Esophagus squamous epithelium (tissue), 5 donors: ENCODE results near the gene CCDC40. TPM values are rescaled to one million over a fixed set of nuclear protein-coding genes. Genes with fewer than 3 reads are reported as not detected.

Experiments used
- DNase-seq: peaks from one replicate; lab custom pipeline; 2025; lab: John Stamatoyannopoulos, UW
- H3K27ac ChIP-seq, 4 donors: fragments of 200-600 bp; sonication (generic); one replicate each; pipeline ENCODE4 v1.5.1; 2016 to 2019; ENCODE audit warnings: mild to moderate bottlenecking in 1 of 4
- H3K27me3 ChIP-seq, 4 donors: fragments of 200-600 bp; sonication (generic); 1 replicate in 3 of 4; 2 replicates in 1 of 4; pipeline versions ENCODE4 v1.5.1 to v1.6.0; 2017 to 2021; ENCODE audit warnings: antibody characterized with exemption in 1 of 4
- H3K36me3 ChIP-seq, 3 donors: fragments of 200-600 bp; sonication (generic); one replicate each; pipeline ENCODE4 v1.5.1; 2016 to 2019
- H3K4me1 ChIP-seq, 3 donors: fragments of 200-600 bp; sonication (generic); one replicate each; pipeline ENCODE4 v1.5.1; 2017 to 2019
- H3K4me3 ChIP-seq, 4 donors: fragments of 200-600 bp; sonication (generic); 1 replicate in 3 of 4; 2 replicates in 1 of 4; pipeline ENCODE4 v1.5.1; 2016 to 2019; ENCODE audit warnings: mild to moderate bottlenecking in 2 of 4, moderate library complexity in 1 of 4
- H3K9me3 ChIP-seq, 3 donors: fragments of 200-600 bp; sonication (generic); one replicate each; pipeline ENCODE4 v1.5.1; 2016 to 2019
- POLR2A ChIP-seq, 4 donors: fragments of 450-650 bp; IDR thresholded peaks; one replicate each; pipeline ENCODE4 v1.6.1; 2017; ENCODE audit warnings: antibody characterized with exemption in 4 of 4, mild to moderate bottlenecking in 4 of 4, moderate library complexity in 3 of 4
- WGBS, 2 donors: methylation state at CpG; one replicate each; pipeline ENCODE4 v1.1.5; 2018; 5-methylcytosine and 5-hydroxymethylcytosine counted together
- intact Hi-C: fragments of 100-400 bp; cut with DNase I; formaldehyde crosslinking; loops from one replicate; pipeline ENCODE4 v1.15.0; 2022
- total RNA-seq, 4 donors: library from RNA; depleted of rRNA; stranded (reverse); fragments of >200 nt; gene quantifications; one replicate each; pipeline ENCODE4 v1.1.0, GENCODE V29; 2016
- TF ChIP-seq, protein P1 (sequence below), 6 experiments: fragments of 450-650 bp in 4 of 6; fragments of 200-600 bp in 2 of 6; sonication (generic) in 2 of 6; IDR thresholded peaks; one replicate each; pipeline ENCODE4 v1.5.1; 2016 to 2019; ENCODE audit warnings: antibody characterized with exemption in 6 of 6, mild to moderate bottlenecking in 4 of 6, moderate library complexity in 4 of 6
- donor health status: DM: yes; HTN: yes; CAD: no.

The CCDC40 gene
- total RNA-seq, 4 donors from 2014 or later: 0.32 to 3.9 (median 2.1) TPM

DNA sequence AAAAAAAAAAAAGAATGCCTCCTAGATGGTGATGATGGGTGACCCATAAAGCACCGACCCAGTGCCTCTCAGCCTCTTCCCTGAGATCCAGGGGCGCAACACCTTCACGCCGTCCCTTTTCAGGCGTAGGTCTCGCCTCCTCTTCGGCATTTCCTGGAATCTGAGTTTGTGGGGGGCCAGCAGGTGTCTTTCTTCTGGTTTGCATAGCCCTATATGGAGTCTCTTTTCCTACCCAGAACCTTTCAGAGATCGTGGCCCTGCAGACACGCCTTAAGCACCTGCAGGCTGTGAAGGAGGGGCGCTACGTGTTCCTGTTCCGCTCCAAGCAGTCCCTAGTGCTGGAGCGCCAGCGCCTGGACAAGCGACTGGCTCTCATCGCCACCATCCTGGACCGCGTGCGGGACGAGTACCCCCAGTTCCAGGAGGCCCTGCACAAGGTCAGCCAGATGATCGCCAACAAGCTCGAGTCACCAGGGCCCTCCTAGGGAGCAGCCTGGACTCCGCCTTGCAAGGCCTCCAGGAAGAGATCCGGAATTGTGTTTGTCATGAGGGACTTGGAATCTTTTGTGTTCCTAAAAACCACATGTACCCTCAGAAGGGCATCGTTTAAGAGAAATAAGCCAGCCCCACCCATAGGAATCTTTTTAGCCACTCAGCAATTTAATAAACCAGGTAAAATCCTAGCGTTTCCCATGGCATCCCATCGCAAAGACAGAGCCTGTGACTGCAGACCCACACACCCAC, 63.0 kb downstream of the CCDC40 start:
- H3K4me1 ChIP-seq: peaks cover 10 to 38% (median 24%) of the 10 kb centered on the region in 3 donors
- no peak overlapping the region for H3K4me3 ChIP-seq
- H3K27me3 ChIP-seq: no peaks in the 10 kb centered on the region
- intact Hi-C loops: no loop called here
- H3K9me3 ChIP-seq: no peaks in the 10 kb centered on the region
- no peak overlapping the region for H3K27ac ChIP-seq
- TF ChIP-seq POLR2A (IDR thresholded peaks at IDR 0.05): no peak
- TF ChIP-seq, protein P1, sequence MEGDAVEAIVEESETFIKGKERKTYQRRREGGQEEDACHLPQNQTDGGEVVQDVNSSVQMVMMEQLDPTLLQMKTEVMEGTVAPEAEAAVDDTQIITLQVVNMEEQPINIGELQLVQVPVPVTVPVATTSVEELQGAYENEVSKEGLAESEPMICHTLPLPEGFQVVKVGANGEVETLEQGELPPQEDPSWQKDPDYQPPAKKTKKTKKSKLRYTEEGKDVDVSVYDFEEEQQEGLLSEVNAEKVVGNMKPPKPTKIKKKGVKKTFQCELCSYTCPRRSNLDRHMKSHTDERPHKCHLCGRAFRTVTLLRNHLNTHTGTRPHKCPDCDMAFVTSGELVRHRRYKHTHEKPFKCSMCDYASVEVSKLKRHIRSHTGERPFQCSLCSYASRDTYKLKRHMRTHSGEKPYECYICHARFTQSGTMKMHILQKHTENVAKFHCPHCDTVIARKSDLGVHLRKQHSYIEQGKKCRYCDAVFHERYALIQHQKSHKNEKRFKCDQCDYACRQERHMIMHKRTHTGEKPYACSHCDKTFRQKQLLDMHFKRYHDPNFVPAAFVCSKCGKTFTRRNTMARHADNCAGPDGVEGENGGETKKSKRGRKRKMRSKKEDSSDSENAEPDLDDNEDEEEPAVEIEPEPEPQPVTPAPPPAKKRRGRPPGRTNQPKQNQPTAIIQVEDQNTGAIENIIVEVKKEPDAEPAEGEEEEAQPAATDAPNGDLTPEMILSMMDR (IDR thresholded peaks at IDR 0.05): no peak
- DNase-seq: no peak
- WGBS, 2 donors: 76 to 86% methylated on average over 11 to 12 of the region's 27 CpGs
- H3K36me3 ChIP-seq: no peaks in the 10 kb centered on the region

DNA sequence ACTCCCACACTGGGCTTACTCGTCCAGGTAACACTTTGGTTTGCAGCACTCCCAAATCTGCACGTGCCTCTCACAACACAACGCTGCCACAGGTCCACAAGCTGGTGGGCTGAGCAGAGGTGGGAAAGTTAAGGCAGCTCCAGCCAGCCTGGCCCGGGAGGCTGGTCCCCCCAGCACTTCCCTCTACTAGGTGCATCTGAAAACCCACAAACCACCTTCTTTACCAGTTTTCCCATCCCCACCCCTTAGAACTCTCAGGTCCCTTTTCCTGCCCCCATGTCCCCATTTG, 63.5 kb downstream of the CCDC40 start:
- no peaks in the 10 kb centered on the region for H3K9me3 ChIP-seq
- no peaks in the 10 kb centered on the region for H3K36me3 ChIP-seq
- no peak for TF ChIP-seq POLR2A (IDR thresholded peaks at IDR 0.05)
- no peak for DNase-seq
- peaks cover 10 to 43% (median 24%) of the 10 kb centered on the region in 3 donors for H3K4me1 ChIP-seq
- H3K4me3 ChIP-seq: no peak overlapping the region
- intact Hi-C loops: no loop called here
- H3K27me3 ChIP-seq: no peaks in the 10 kb centered on the region
- H3K27ac ChIP-seq: no peak overlapping the region
- 82% methylated on average over 3 to 4 of the region's 4 CpGs for WGBS, 2 donors

DNA sequence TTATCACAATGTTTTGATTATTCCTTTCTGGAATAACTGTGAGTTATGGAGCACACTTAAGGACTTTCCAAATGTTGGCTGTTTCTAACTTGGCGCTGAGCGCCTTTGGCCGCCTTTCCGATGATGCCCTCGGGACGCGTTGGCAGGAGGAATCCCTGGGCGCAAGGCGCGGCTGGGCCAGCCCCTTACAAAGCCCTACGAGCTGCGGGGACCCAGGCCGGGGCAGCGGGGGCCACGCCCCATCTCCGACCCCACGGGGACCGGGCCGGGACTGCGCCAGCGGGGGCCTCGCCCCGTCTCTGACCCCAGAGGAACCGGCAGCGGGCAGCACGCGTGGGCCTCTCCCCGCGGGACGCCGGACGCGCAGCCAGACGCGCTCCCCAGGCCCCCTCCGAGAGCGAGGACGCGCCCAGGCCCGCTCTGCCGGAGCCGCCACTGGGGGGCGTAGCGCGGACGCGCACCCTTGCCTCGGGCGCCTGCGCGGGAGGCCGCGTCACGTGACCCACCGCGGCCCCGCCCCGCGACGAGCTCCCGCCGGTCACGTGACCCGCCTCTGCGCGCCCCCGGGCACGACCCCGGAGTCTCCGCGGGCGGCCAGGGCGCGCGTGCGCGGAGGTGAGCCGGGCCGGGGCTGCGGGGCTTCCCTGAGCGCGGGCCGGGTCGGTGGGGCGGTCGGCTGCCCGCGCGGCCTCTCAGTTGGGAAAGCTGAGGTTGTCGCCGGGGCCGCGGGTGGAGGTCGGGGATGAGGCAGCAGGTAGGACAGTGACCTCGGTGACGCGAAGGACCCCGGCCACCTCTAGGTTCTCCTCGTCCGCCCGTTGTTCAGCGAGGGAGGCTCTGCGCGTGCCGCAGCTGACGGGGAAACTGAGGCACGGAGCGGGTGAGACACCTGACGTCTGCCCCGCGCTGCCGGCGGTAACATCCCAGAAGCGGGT, 64.8 kb downstream of the CCDC40 start, which contains the start of gene GAA:
Gene GAA, plus strand, starts transcription at position 571 of the 935 bp plus-strand sequence. CDS start 3,006 bp downstream, outside the sequence.
- Histone ChIP-seq H3K27me3 (no peaks in the 10 kb centered on the region), H3K36me3 (no peaks in the 10 kb centered on the region), H3K27ac (peak within 1 kb of the TSS; percentile 85 to 92 (median 86)), H3K4me3 (peak within 1 kb of the TSS; percentile 56 to 88 (median 82)), H3K4me1 (peaks cover 14 to 56% (median 24%) of the 10 kb centered on the region in 3 donors), H3K9me3 (no peaks in the 10 kb centered on the region)
- intact Hi-C loops: no loop called here
- peak in 2 of 4 donors; percentile 58 to 62 for TF ChIP-seq POLR2A (IDR thresholded peaks at IDR 0.05)
- TF ChIP-seq, protein P1 (IDR thresholded peaks at IDR 0.05): peak; percentile 64 to 99 (median 96)
- WGBS, 2 donors: 0 to 1% methylated on average over 1 to 17 of the region's 114 CpGs
- no peak for DNase-seq

DNA sequence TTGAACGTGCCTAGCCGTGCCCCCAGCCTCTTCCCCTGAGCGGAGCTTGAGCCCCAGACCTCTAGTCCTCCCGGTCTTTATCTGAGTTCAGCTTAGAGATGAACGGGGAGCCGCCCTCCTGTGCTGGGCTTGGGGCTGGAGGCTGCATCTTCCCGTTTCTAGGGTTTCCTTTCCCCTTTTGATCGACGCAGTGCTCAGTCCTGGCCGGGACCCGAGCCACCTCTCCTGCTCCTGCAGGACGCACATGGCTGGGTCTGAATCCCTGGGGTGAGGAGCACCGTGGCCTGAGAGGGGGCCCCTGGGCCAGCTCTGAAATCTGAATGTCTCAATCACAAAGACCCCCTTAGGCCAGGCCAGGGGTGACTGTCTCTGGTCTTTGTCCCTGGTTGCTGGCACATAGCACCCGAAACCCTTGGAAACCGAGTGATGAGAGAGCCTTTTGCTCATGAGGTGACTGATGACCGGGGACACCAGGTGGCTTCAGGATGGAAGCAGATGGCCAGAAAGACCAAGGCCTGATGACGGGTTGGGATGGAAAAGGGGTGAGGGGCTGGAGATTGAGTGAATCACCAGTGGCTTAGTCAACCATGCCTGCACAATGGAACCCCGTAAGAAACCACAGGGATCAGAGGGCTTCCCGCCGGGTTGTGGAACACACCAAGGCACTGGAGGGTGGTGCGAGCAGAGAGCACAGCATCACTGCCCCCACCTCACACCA, 65.7 kb downstream of the CCDC40 start:
- WGBS, 2 donors: 52 to 68% methylated on average over 5 to 12 of the region's 21 CpGs
- H3K36me3 ChIP-seq: no peaks in the 10 kb centered on the region
- DNase-seq: no peak
- H3K27me3 ChIP-seq: no peaks in the 10 kb centered on the region
- H3K4me3 ChIP-seq: peak overlapping the region; percentile 56 to 88 (median 82)
- intact Hi-C loops: no loop called here
- peaks cover 15 to 59% (median 24%) of the 10 kb centered on the region in 3 donors for H3K4me1 ChIP-seq
- TF ChIP-seq, protein P1 (IDR thresholded peaks at IDR 0.05): no peak
- no peak for TF ChIP-seq POLR2A (IDR thresholded peaks at IDR 0.05)
- peak overlapping the region; percentile 85 to 92 (median 86) for H3K27ac ChIP-seq
- H3K9me3 ChIP-seq: no peaks in the 10 kb centered on the region
